Activated CD8-positive, alpha-beta T cell treated with anti-CD3 and anti-CD28 coated beads, Interleukin-2, amount 10 ng/mL, durations not matched to agents 7 days and 5 days (primary cell): ENCODE measurements around the gene NKX1-1. TPM values are rescaled to one million over a fixed set of nuclear protein-coding genes. Genes with fewer than 3 reads are reported as not detected.

Source experiments
- ATAC-seq: fragments of 150-1000 bp; cut with Tn5 transposase; one replicate; pipeline ENCODE4 v1.10.0; 2021; ENCODE audit warnings: moderate library complexity
- CTCF ChIA-PET: fragments of 350-600 bp; sonication (Branson Sonifier 250); formaldehyde crosslinking; loops from one replicate; lab custom pipeline; 2021; ENCODE audit warnings: antibody characterized with exemption; lab: Charles Lee
- POLR2A ChIA-PET: fragments of 350-600 bp; sonication (Branson Sonifier 250); formaldehyde crosslinking; loops from one replicate; lab custom pipeline; 2021; ENCODE audit warnings: antibody characterized with exemption; lab: Charles Lee
- DNase-seq: peaks from one replicate; pipeline ENCODE4 v3.0.0-alpha.2; 2020
- H3K27ac Mint-ChIP-seq: one replicate; pipeline ENCODE4 v1.8.0; 2021; ENCODE audit warnings: mild to moderate bottlenecking, mixed read lengths
- H3K27me3 Mint-ChIP-seq: one replicate; pipeline ENCODE4 v1.8.0; 2021; ENCODE audit warnings: low read depth, mixed read lengths
- H3K36me3 Mint-ChIP-seq: one replicate; pipeline ENCODE4 v1.8.0; 2021; ENCODE audit warnings: low read depth, mixed read lengths
- H3K4me1 Mint-ChIP-seq: one replicate; pipeline ENCODE4 v1.8.0; 2021; ENCODE audit warnings: low read depth, mixed read lengths
- H3K4me3 Mint-ChIP-seq: one replicate; pipeline ENCODE4 v1.8.0; 2021; ENCODE audit warnings: mild to moderate bottlenecking, mixed read lengths
- H3K9me3 Mint-ChIP-seq: one replicate; pipeline ENCODE4 v1.8.0; 2022; ENCODE audit warnings: mixed read lengths; ENCODE audit not compliant: insufficient read depth
- total RNA-seq, 2 experiments: library from RNA; stranded (reverse); gene quantifications; one replicate each; pipeline ENCODE4 v1.2.3, GENCODE V29; 2021

NKX1-1 gene
- total RNA-seq, 2 experiments from 2014 or later: not detected

DNA sequence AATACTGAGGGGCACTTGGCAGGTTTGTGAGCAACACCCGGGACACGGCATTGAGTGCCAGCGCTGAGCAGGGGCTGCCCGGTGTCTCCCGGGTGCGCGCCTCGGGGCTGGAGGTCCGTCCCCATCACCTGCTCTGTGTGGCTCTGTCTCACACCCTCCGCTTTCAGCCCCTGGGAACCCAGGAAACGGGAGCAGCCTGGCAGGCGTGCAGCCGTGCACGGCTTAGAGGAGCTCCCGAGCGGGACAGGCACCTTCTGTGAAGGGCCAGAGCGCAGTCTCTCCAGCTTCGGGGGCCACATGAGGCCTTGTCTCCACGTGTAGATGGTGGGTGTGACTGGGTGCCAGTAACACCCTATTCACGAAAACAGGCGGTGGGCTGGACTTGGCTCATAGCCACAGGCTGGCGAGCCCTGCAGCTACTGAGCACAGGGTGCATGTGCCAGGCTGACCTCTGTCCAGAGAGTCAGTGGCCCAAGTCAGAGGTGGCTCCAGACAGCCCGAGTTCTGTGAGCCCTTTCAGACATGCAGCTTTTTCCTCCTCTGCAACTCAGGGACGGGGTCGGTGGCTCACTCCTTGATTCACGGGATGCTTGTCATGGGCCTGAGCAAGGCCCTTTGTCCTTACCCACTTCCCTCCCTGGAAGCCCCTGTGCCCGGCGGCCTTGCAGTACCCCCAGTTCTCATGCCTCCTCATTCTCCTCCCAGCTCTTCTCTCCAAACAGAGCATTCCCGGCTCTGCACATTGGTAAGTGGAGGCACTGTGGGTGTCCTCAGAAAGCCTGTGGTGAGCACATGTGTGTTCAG, 35.7 kb downstream of the NKX1-1 start:
- H3K27ac Mint-ChIP-seq: no peak overlapping the region
- DNase-seq (no peak), ATAC-seq (no peak)
- H3K4me1 Mint-ChIP-seq: no peaks in the 10 kb centered on the region
- ChIA-PET POLR2A (no interaction called here), CTCF (no interaction called here)
- no peaks in the 10 kb centered on the region for H3K36me3 Mint-ChIP-seq
- no peaks in the 10 kb centered on the region for H3K27me3 Mint-ChIP-seq
- no peaks in the 10 kb centered on the region for H3K9me3 Mint-ChIP-seq
- no peak overlapping the region for H3K4me3 Mint-ChIP-seq

DNA sequence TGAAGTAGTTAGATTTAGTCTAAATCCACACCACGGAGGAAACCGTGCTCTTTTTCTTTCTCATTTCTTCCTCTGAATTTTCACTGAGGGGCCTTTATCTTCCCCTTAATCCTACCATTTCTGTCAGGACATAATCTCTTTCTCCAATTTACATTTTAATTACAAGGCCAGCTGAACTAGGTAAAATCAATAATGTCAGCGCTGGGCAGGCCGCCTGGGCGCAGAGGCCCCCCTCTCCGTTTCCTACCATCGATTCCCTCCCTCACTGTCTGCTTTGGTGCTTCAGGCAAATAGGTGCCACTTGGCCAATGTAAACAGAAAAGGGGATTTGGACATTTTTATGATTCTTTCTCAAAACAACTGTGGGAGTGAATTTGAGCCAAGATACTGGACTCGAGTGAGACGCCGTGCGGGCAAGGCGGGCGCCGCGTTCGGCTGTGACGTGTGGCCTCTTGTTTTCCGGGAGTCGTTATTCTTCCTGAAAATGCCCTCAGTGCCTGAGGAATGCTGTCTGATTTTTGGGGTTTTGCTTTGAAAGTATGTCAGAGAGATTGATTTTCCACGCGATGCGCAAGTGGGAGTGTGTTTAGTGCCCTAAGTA, 36.7 kb downstream of the NKX1-1 start:
- ChIA-PET CTCF (no interaction called here), POLR2A (no interaction called here)
- H3K36me3 Mint-ChIP-seq: no peaks in the 10 kb centered on the region
- DNase-seq (no peak), ATAC-seq (no peak)
- H3K9me3 Mint-ChIP-seq: no peaks in the 10 kb centered on the region
- no peak overlapping the region for H3K27ac Mint-ChIP-seq
- no peaks in the 10 kb centered on the region for H3K27me3 Mint-ChIP-seq
- no peaks in the 10 kb centered on the region for H3K4me1 Mint-ChIP-seq
- no peak overlapping the region for H3K4me3 Mint-ChIP-seq

DNA sequence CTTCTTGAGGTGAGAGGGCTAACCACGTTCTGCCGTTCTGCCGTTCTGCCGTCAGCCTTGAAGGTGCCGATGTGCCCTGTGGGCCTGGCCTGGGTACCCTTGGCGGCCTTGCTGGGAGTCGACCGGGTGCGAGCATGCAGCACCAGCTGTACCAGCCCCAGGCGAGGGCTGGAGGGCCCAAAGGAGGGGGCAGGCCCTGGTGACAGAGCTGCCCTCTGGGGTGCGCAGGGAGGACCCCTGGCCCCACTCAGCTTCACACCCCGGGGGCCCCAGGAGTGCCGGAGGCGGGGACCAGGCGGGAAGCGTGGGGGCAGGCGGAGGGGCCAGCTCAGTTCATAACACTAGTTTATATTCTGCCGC, 37.2 kb downstream of the NKX1-1 start:
- Mint-ChIP-seq H3K27me3 (no peaks in the 10 kb centered on the region), H3K9me3 (no peaks in the 10 kb centered on the region), H3K4me1 (no peaks in the 10 kb centered on the region), H3K4me3 (no peak overlapping the region), H3K36me3 (no peaks in the 10 kb centered on the region), H3K27ac (no peak overlapping the region)
- POLR2A ChIA-PET: no interaction called here
- DNase-seq (no peak), ATAC-seq (no peak)
- CTCF ChIA-PET: no interaction called here

DNA sequence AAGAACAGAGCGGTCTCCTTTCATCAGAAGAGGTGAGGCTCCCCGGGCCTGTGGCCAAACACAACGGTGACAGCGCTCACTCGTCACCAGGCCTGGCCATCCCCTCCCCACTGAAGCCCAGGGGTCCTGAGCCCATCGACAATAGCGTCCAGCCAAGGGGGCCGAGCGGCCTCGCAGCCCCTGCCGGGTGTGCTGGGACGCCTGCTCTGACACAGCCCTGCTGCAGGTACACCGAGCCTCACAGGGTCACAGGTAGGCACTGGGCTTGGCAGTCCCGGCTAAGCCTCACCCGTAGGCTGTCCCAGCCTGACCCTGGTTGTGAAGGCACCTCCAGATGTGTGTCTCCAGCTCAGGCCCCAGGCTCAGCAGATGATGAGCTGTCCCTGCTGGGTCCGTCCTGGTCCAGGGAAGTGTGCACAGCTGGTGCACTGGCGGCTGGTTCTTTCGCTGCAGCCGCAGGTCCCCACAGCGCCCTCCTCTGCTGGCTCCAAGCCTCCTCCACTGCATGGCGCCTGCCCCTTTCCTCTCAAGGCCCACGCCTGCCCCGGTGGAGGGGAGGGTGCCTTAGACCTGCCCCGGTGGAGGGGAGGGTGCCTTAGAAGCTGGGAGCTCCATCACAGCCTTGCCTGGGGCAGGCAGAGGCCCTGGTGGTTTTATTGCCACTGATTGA, 37.7 kb downstream of the NKX1-1 start:
- Mint-ChIP-seq H3K4me1 (no peaks in the 10 kb centered on the region), H3K27ac (no peak overlapping the region), H3K27me3 (no peaks in the 10 kb centered on the region), H3K4me3 (no peak overlapping the region), H3K36me3 (no peaks in the 10 kb centered on the region), H3K9me3 (no peaks in the 10 kb centered on the region)
- ATAC-seq (peak; percentile 19), DNase-seq (no peak)
- ChIA-PET CTCF (no interaction called here), POLR2A (no interaction called here)

DNA sequence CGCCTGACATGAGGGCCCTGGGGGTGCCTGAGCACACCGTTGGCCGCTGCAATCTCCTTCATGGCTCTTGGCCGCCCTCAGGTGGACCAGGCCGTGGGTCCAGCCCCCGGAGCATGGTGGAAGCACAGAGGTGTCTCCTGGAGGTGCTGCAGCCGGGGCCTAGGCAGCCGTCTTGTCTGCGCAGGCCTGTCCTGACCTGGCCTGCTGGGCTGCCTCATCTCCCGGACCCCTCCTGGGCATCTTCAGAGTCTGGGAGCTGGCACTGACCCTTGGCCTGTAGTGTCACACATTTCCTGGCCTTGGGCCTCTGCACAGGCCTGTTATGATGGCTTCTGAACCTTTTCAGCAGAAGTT, 38.3 kb downstream of the NKX1-1 start:
- Mint-ChIP-seq H3K4me3 (no peak overlapping the region), H3K4me1 (no peaks in the 10 kb centered on the region), H3K9me3 (no peaks in the 10 kb centered on the region), H3K36me3 (no peaks in the 10 kb centered on the region), H3K27me3 (no peaks in the 10 kb centered on the region), H3K27ac (no peak overlapping the region)
- ChIA-PET POLR2A (no interaction called here), CTCF (no interaction called here)
- no peak for DNase-seq
- no peak for ATAC-seq

DNA sequence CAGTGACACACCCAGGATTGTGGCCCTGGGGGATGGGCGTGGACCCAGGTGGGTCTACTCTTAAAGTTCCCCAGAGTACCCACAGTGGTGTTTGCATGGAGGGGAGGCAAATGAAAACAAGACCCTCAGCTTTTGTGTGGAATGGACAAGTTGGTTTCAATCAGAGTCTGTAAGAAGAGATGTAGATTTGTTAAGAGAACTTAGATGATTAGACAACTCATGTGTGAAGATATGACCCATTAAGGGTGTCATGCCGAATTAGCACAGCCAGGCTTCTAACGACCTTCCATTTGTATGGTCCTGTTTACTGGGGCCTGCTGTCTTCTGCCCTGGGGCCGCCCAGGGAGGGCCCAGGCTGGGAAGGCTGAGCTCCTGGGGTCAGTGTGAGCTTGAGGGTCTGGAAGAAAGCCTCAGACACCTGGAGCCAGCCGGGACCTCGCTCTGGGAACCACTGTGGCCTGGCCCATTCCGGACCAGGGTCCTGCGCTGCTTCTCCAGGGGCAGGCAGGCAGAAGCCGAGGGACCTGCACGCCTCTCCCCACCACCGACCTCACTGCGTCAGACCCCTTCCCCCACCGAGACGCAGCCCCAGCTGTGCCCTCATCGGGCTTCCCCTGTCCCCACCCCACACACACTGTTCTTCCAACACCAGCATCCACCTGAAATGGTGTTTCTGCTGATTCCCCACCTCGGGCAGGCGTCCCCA, 38.9 kb downstream of the NKX1-1 start:
- ATAC-seq (no peak), DNase-seq (no peak)
- CTCF ChIA-PET: no interaction called here
- Mint-ChIP-seq H3K27ac (no peak overlapping the region), H3K4me3 (no peak overlapping the region), H3K9me3 (no peaks in the 10 kb centered on the region), H3K4me1 (no peaks in the 10 kb centered on the region), H3K36me3 (no peaks in the 10 kb centered on the region), H3K27me3 (no peaks in the 10 kb centered on the region)
- POLR2A ChIA-PET: no interaction called here

DNA sequence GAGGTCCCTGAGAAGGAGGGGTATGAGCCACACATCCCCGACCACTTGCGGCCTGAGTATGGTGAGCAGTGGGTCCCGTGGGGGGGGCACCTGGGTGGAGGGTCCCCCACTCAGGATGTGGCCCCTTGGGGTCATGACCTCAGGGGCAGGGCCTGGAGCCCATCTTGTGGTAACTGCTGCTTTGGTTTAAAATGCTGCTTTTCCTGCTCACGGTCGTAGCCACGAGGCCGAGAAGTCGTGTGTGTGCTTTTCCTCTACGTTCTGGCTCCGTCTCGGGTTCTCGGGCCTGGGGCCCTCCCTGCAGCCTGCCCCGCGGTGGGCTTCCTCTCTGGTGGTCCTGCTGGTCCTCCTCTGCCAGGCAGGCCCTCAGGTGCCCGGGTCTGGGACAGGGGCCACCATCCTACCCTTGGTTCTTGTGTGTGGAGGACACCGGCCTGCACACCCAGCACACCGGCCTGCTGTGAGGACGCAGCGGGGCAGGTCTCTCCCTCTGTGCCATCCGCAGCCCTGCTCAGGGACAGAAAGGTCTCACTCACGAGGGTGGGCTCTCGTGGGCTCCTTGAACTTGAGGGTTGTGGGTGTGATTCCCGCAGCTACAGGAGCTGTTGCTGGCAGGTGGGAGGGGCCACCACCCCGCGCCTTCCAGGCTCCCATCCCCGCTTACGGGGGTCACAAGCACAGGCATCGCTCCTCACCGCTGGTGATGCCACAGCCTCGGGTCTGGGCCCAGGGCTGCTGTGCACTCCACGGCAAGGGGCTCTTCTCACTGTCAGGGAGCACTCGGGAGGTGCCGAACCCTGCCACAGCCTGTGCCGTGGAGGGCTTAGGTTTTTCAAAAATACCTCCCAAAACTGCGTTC, 39.6 kb downstream of the NKX1-1 start:
- Mint-ChIP-seq H3K9me3 (no peaks in the 10 kb centered on the region), H3K4me3 (no peak overlapping the region), H3K4me1 (no peaks in the 10 kb centered on the region), H3K36me3 (no peaks in the 10 kb centered on the region), H3K27ac (no peak overlapping the region), H3K27me3 (no peaks in the 10 kb centered on the region)
- ChIA-PET CTCF (no interaction called here), POLR2A (no interaction called here)
- ATAC-seq (no peak), DNase-seq (no peak)

DNA sequence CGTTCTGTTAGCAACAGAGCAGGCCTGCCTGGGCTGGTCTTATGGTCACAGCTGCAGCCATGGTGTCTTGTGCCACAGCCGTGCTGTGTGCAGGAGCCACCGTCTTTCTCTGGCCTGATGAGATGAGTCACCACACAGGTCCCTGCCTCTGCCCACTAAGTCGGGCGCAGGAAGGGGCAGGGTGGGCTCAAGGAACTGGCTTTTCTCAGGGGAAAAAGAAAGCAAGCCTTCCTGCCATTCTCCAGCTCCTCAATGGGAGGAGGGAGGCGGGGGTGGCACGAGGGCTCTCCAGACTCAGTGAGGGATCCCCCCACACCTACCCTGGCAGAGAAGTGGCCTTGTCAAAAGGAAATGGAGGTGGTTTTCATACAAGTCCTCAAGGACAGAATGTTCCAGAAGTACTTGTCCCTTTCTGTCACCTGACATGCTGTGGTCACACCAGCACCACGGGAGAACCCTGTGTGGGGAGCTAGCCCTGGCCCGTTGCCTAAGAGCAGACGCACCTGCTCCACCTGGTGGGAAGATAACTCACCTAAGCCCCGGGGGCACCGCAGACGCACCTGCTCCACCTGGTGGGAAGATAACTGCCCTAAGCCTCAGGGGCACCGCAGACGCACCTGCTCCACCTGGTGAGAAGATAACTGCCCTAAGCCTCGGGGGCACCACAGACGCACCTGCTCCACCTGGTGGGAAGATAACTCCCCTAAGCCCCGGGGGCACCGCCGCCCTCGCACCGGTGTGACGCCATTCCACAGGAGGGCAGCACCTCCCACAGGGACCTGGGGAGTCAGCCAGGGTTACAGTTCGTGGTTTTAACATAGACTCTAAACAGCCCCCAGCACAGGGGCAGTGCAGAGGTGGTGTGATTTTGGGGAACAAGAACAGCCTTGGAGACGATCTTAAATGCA, 40.7 kb downstream of the NKX1-1 start:
- no peaks in the 10 kb centered on the region for H3K27me3 Mint-ChIP-seq
- no peaks in the 10 kb centered on the region for H3K9me3 Mint-ChIP-seq
- no peak overlapping the region for H3K4me3 Mint-ChIP-seq
- ChIA-PET CTCF (no interaction called here), POLR2A (no interaction called here)
- no peak overlapping the region for H3K27ac Mint-ChIP-seq
- ATAC-seq (no peak), DNase-seq (no peak)
- H3K36me3 Mint-ChIP-seq: no peaks in the 10 kb centered on the region
- no peaks in the 10 kb centered on the region for H3K4me1 Mint-ChIP-seq

DNA sequence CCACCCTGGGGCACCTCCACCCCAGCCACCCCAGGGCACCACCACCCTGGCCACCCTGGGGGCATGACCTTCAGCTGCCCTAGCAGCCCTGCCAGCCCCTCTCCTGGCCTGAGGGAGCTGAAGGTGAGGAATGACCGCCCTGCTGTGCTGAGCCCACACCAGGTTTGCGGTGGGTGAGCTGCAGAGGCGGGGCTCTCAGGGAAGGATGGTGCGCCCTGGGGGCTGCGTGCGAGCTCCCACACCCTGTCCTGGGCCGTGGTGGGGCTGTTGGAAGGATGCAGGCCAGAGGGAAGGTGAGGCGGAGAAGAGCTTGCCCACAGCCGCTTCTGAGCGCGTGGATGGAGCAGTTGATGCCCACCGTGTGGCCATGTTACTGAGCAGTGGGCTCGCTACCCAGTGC, 41.5 kb downstream of the NKX1-1 start:
- no peaks in the 10 kb centered on the region for H3K27me3 Mint-ChIP-seq
- no peaks in the 10 kb centered on the region for H3K36me3 Mint-ChIP-seq
- POLR2A ChIA-PET: no interaction called here
- no peak overlapping the region for H3K27ac Mint-ChIP-seq
- DNase-seq (no peak), ATAC-seq (no peak)
- no peaks in the 10 kb centered on the region for H3K4me1 Mint-ChIP-seq
- no peaks in the 10 kb centered on the region for H3K9me3 Mint-ChIP-seq
- CTCF ChIA-PET: no interaction called here
- no peak overlapping the region for H3K4me3 Mint-ChIP-seq

DNA sequence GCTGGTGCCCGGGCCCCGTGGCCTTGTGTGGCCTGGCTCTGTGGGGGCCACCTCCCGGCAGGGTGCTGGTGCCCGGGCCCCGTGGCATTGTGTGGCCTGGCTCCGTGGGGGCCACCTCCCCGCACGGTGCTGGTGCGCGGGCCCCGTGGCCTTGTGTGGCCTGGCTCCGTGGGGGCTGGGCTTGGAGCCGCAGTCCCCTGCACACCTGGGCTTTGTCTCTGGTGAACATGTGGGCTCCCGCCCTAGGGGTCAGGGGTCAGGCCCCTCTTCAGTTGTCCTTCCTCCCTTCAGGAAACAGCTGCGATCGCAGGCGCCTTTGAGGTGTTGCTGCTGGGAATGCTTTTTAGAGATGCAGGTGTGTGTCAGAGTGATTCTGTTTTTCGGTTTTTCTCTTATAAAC, 42.0 kb downstream of the NKX1-1 start:
- Mint-ChIP-seq H3K4me1 (no peaks in the 10 kb centered on the region), H3K36me3 (no peaks in the 10 kb centered on the region), H3K9me3 (no peaks in the 10 kb centered on the region), H3K27ac (no peak overlapping the region), H3K27me3 (no peaks in the 10 kb centered on the region), H3K4me3 (no peak overlapping the region)
- ChIA-PET POLR2A (no interaction called here), CTCF (no interaction called here)
- DNase-seq (no peak), ATAC-seq (no peak)

DNA sequence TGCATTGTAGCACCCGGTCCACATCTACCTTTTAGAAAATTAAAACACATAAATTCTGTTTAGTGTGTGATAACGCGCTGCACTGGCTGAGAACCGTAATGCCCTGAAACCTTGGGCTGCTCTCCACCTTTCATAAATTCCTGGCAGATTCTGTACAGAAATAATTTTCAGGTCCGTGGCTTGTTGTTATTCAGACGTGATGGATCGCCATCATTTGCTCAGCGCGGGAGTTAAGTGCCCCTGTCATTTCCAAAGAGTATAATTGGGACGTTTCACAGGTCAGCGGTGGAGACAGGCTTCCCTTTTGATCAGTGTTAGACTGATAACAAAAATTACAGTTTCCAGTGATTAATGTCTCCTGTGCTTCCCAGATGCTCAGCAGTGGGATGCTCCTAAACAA, 42.7 kb downstream of the NKX1-1 start:
- no peaks in the 10 kb centered on the region for H3K4me1 Mint-ChIP-seq
- H3K27ac Mint-ChIP-seq: no peak overlapping the region
- ATAC-seq: no peak
- no peaks in the 10 kb centered on the region for H3K36me3 Mint-ChIP-seq
- no peaks in the 10 kb centered on the region for H3K9me3 Mint-ChIP-seq
- no peaks in the 10 kb centered on the region for H3K27me3 Mint-ChIP-seq
- no peak overlapping the region for H3K4me3 Mint-ChIP-seq
- ChIA-PET CTCF (no interaction called here), POLR2A (no interaction called here)
- DNase-seq: no peak
